GM23338 (cell line): ENCODE measurements around the gene ACBD4. TPM values are rescaled to one million over a fixed set of nuclear protein-coding genes. Genes with fewer than 3 reads are reported as not detected.

Source experiments
- ATAC-seq: fragments of 200-7000 bp; cut with Tn5 transposase; 3 replicates; pipeline ENCODE4 v1.9.1; 2020
- DNase-seq: peaks from one replicate; pipeline ENCODE4 v3.0.0-alpha.2; 2015; ENCODE audit warnings: low spot score
- H2AFZ ChIP-seq: fragments of 200-600 bp; sonication (generic); 2 replicates; pipeline ENCODE4 v1.8.0; 2016; ENCODE audit warnings: antibody characterized with exemption, mild to moderate bottlenecking, moderate library complexity
- H3F3A ChIP-seq: fragments of 200-600 bp; sonication (generic); replicated peaks from 2 replicates; pipeline ENCODE4 v1.8.0; 2017; ENCODE audit warnings: antibody characterized with exemption, mixed run types, low read depth
- H3K27ac ChIP-seq: fragments of 200-600 bp; sonication (generic); 2 replicates; pipeline ENCODE4 v1.6.1; 2016; ENCODE audit warnings: low read depth
- H3K27me3 ChIP-seq: fragments of 200-600 bp; sonication (generic); 2 replicates; pipeline ENCODE4 v1.8.0; 2016; ENCODE audit warnings: mild to moderate bottlenecking, mixed run types, moderate library complexity; ENCODE audit not compliant: insufficient read depth
- H3K36me3 ChIP-seq: fragments of 200-600 bp; sonication (generic); 2 replicates; pipeline ENCODE4 v1.8.0; 2016; ENCODE audit warnings: mild to moderate bottlenecking; ENCODE audit not compliant: insufficient read depth
- H3K4me1 ChIP-seq: fragments of 200-600 bp; sonication (generic); 2 replicates; pipeline ENCODE4 v1.8.0; 2016; ENCODE audit warnings: mild to moderate bottlenecking, moderate library complexity; ENCODE audit not compliant: insufficient read depth
- H3K4me2 ChIP-seq: fragments of 200-600 bp; sonication (generic); 2 replicates; pipeline ENCODE4 v1.7.1; 2017; ENCODE audit warnings: mixed run types
- H3K4me3 ChIP-seq: fragments of 200-600 bp; sonication (generic); 2 replicates; pipeline ENCODE4 v1.6.1; 2016; ENCODE audit warnings: mixed run types
- H3K79me2 ChIP-seq: fragments of 200-600 bp; sonication (generic); replicated peaks from 2 replicates; pipeline ENCODE4 v1.8.0; 2017; ENCODE audit warnings: mild to moderate bottlenecking; ENCODE audit not compliant: insufficient read depth
- H3K9me2 ChIP-seq: fragments of 200-600 bp; sonication (generic); 2 replicates; pipeline ENCODE4 v1.8.0; 2017; ENCODE audit not compliant: insufficient read depth
- H4K20me1 ChIP-seq: fragments of 200-600 bp; sonication (generic); replicated peaks from 2 replicates; pipeline ENCODE4 v1.8.0; 2017; ENCODE audit warnings: mild to moderate bottlenecking; ENCODE audit not compliant: insufficient read depth
- H3K27ac Mint-ChIP-seq: 2 replicates; pipeline ENCODE4 v1.8.0; 2020; ENCODE audit warnings: inconsistent platforms, mild to moderate bottlenecking, moderate library complexity, mixed read lengths
- H3K27me3 Mint-ChIP-seq: 3 replicates; pipeline ENCODE4 v1.8.0; 2022; ENCODE audit warnings: low read depth, mild to moderate bottlenecking, moderate library complexity, mixed read lengths, inconsistent platforms; ENCODE audit not compliant: insufficient read depth, poor library complexity
- H3K36me3 Mint-ChIP-seq: 3 replicates; pipeline ENCODE4 v1.8.0; 2021; ENCODE audit warnings: low read depth, mild to moderate bottlenecking, inconsistent platforms, moderate library complexity, mixed read lengths
- H3K4me1 Mint-ChIP-seq: 3 replicates; pipeline ENCODE4 v1.8.0; 2020; ENCODE audit warnings: mild to moderate bottlenecking, inconsistent platforms, mixed read lengths
- H3K4me3 Mint-ChIP-seq: 3 replicates; pipeline ENCODE4 v1.8.0; 2021; ENCODE audit warnings: moderate library complexity, mild to moderate bottlenecking, inconsistent platforms, mixed read lengths
- H3K9me3 Mint-ChIP-seq: 3 replicates; pipeline ENCODE4 v1.8.0; 2020; ENCODE audit warnings: moderate library complexity, mild to moderate bottlenecking, inconsistent platforms, mixed read lengths
- CREB1 ChIP-seq: fragments of 250-450 bp; sonication (Bioruptor Pico); IDR thresholded peaks from 2 replicates; pipeline ENCODE4 v1.5.0; 2020; ENCODE audit warnings: low read depth, mild to moderate bottlenecking, moderate library complexity
- CTCF ChIP-seq, 2 experiments: fragments of 200-600 bp in 1 of 2; sonication (generic) in 1 of 2; conservative IDR thresholded peaks; 2 replicates each; pipeline versions ENCODE4 v1.5.1 to v1.6.1; 2016 to 2017; ENCODE audit warnings: antibody characterized with exemption in 2 of 2, low read depth in 2 of 2, mild to moderate bottlenecking in 2 of 2, moderate library complexity in 1 of 2
- ETS1 ChIP-seq: IDR thresholded peaks from 2 replicates; pipeline ENCODE4 v1.6.1; 2016; ENCODE audit warnings: antibody characterized with exemption
- EZH2 ChIP-seq: fragments of 200-600 bp; sonication (generic); IDR thresholded peaks from one replicate; pipeline ENCODE4 v1.8.0; 2017; ENCODE audit warnings: antibody characterized with exemption, mild to moderate bottlenecking, low read depth; ENCODE audit not compliant: unreplicated experiment
- EZH2phosphoT487 ChIP-seq: fragments of 200-600 bp; sonication (generic); IDR thresholded peaks from one replicate; pipeline ENCODE4 v1.8.1; 2018; ENCODE audit warnings: antibody characterized with exemption; ENCODE audit not compliant: unreplicated experiment
- JUNB ChIP-seq: IDR thresholded peaks from one replicate; pipeline ENCODE4 v1.6.1; 2016; ENCODE audit warnings: antibody characterized with exemption; ENCODE audit not compliant: unreplicated experiment
- NANOG ChIP-seq: IDR thresholded peaks from 2 replicates; pipeline ENCODE4 v1.6.1; 2016; ENCODE audit warnings: antibody characterized with exemption, borderline replicate concordance
- POLR2AphosphoS5 ChIP-seq: IDR thresholded peaks from 2 replicates; pipeline ENCODE4 v1.6.1; 2016; ENCODE audit warnings: antibody characterized with exemption, low read depth
- REST ChIP-seq: IDR thresholded peaks from one replicate; pipeline ENCODE4 v1.6.1; 2018; ENCODE audit warnings: antibody characterized with exemption; ENCODE audit not compliant: unreplicated experiment
- STAT1 ChIP-seq: IDR thresholded peaks from one replicate; pipeline ENCODE4 v1.6.1; 2016; ENCODE audit warnings: antibody characterized with exemption; ENCODE audit not compliant: unreplicated experiment
- ZNF114 ChIP-seq: fragments of 250-450 bp; sonication (Bioruptor Pico); IDR thresholded peaks from 2 replicates; pipeline ENCODE4 v1.5.0; 2020; ENCODE audit warnings: mild to moderate bottlenecking, moderate library complexity
- ZNF331 ChIP-seq: fragments of 250-450 bp; sonication (Bioruptor Pico); IDR thresholded peaks from 2 replicates; pipeline ENCODE4 v1.5.0; 2020; ENCODE audit warnings: low read depth, mild to moderate bottlenecking, moderate library complexity
- ZNF462 ChIP-seq: fragments of 250-450 bp; sonication (Bioruptor Pico); IDR thresholded peaks from 2 replicates; pipeline ENCODE4 v1.5.0; 2020; ENCODE audit warnings: mild to moderate bottlenecking, moderate library complexity
- polyA plus RNA-seq: library from polyadenylated mRNA; unstranded; fragments of >200 nt; fragmentation: Nextera tagmentation; extraction: Ambion mirVana; gene quantifications from 2 replicates; pipeline ENCODE4 v1.2.1, GENCODE V29; 2016
- total RNA-seq: library from RNA; depleted of rRNA; stranded (reverse); fragments of >200 nt; shearing (Covaris generic); gene quantifications from 2 replicates; pipeline ENCODE4 v1.2.3, GENCODE V29; 2014

ACBD4 gene
- total and polyA plus RNA-seq, 2 experiments from 2014 or later = 4.5 to 6.7 TPM

GRCh38 chr17:45092911-45093430 lies 42.5 kb upstream of the ACBD4 start:
- Histone ChIP-seq H3K9me2 (no peaks in the 10 kb centered on the region), H3K4me3 (no peak overlapping the region), H3K36me3 (peaks cover 44% of the 10 kb centered on the region), H3K79me2 (no peaks in the 10 kb centered on the region), H3K4me2 (no peak overlapping the region), H3F3A (peaks cover 9% of the 10 kb centered on the region; the same call in 1 of the 2 replicates), H4K20me1 (peaks cover 25% of the 10 kb centered on the region; the same call in 1 of the 2 replicates), H3K4me1 (no peaks in the 10 kb centered on the region), H3K27ac (0 out of 2 replicates have a peak overlapping the region, but pooled peaks have one; percentile 9), H2AFZ (no peak overlapping the region), H3K27me3 (no peaks in the 10 kb centered on the region)
- H3K9me3 Mint-ChIP-seq = no peaks in the 10 kb centered on the region
- no peak overlapping the region; the same call in 1 of the 2 replicates for H3K27ac Mint-ChIP-seq
- peaks cover 80% of the 10 kb centered on the region for H3K36me3 Mint-ChIP-seq
- H3K27me3 Mint-ChIP-seq = peaks cover 3% of the 10 kb centered on the region
- no peak overlapping the region for H3K4me3 Mint-ChIP-seq
- TF ChIP-seq ZNF114 (CRISPR knock-in tag) (no peak), STAT1 (no peak), ETS1 (no peak), ZNF331 (no peak), NANOG (no peak), CTCF (conservative IDR thresholded peaks at IDR 0.05; ENCODE audit: low read depth in 2 of 2) (no peak), CREB1 (CRISPR knock-in tag) (no peak), JUNB (no peak), REST (no peak), POLR2AphosphoS5 (no peak), ZNF462 (CRISPR knock-in tag) (no peak), EZH2phosphoT487 (no peak), EZH2 (no peak)
- DNase-seq (no peak), ATAC-seq (no peak)
- peaks cover 8% of the 10 kb centered on the region for H3K4me1 Mint-ChIP-seq
